BE2C (cell line): ENCODE results near the gene RSPO1.

Experiments
- DNase-seq: peaks from one replicate; pipeline ENCODE4 v3.0.0-alpha.2; 2020
- H3K27me3 ChIP-seq: fragments of 250-450 bp; sonication (Bioruptor Pico); 2 replicates; pipeline ENCODE4 v1.5.1; 2020; ENCODE audit warnings: mild to moderate bottlenecking
- H3K36me3 ChIP-seq: fragments of 250-450 bp; sonication (Bioruptor Pico); 2 replicates; pipeline ENCODE4 v1.5.1; 2020; ENCODE audit warnings: mild to moderate bottlenecking
- H3K4me1 ChIP-seq: fragments of 250-450 bp; sonication (Bioruptor Pico); 2 replicates; pipeline ENCODE4 v1.5.1; 2020
- H3K4me3 ChIP-seq: 2 replicates; pipeline ENCODE4 v1.5.1; 2011; ENCODE audit warnings: low read depth, low read length
- H3K9me3 ChIP-seq: fragments of 250-450 bp; sonication (Bioruptor Pico); 2 replicates; pipeline ENCODE4 v1.5.1; 2020
- TF ChIP-seq, protein P1 (sequence below): IDR thresholded peaks from 2 replicates; pipeline ENCODE4 v1.5.1; 2012; ENCODE audit warnings: mild to moderate bottlenecking, low read depth, low read length

Gene RSPO1

DNA sequence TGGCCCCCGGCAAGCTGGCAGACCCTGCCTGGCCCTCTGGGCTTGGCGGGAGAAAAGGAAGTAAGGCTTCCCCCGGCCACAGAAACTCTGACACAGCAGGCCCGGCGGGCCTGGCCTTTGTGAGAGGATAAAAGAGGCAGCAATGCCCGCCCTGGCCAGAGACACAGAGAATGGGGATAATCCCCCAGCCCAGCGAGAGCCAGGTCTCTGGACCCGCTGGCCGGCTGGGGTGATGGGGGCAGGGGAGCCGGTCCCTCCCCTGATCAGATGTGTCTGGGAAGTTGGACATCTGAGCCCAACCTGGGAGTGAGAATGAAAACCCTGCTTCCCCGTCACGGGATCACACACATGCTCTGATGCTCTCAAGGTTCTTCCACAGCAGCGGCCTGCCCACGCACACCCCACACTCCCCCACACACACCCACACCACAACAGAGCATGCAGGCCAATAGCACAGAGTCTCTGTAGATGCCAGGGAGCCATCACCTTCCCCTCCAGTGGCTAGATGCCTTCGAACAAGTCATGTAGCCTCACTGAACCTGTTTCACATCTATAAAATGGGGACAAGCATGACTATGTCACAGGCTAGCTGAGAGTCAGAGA lies 4.2 kb downstream of the RSPO1 start:
- Histone ChIP-seq H3K36me3 (no peaks in the 10 kb centered on the region), H3K9me3 (no peaks in the 10 kb centered on the region), H3K27me3 (peaks cover 40% of the 10 kb centered on the region), H3K4me1 (no peaks in the 10 kb centered on the region), H3K4me3 (no peak overlapping the region)
- no peak for DNase-seq
- TF ChIP-seq, protein P1, sequence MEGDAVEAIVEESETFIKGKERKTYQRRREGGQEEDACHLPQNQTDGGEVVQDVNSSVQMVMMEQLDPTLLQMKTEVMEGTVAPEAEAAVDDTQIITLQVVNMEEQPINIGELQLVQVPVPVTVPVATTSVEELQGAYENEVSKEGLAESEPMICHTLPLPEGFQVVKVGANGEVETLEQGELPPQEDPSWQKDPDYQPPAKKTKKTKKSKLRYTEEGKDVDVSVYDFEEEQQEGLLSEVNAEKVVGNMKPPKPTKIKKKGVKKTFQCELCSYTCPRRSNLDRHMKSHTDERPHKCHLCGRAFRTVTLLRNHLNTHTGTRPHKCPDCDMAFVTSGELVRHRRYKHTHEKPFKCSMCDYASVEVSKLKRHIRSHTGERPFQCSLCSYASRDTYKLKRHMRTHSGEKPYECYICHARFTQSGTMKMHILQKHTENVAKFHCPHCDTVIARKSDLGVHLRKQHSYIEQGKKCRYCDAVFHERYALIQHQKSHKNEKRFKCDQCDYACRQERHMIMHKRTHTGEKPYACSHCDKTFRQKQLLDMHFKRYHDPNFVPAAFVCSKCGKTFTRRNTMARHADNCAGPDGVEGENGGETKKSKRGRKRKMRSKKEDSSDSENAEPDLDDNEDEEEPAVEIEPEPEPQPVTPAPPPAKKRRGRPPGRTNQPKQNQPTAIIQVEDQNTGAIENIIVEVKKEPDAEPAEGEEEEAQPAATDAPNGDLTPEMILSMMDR = no peak

GRCh38 chr1:37629726-37630425 lies 4.8 kb downstream of the RSPO1 start:
- H3K9me3 ChIP-seq = no peaks in the 10 kb centered on the region
- H3K4me1 ChIP-seq = no peaks in the 10 kb centered on the region
- DNase-seq = no peak
- peaks cover 33% of the 10 kb centered on the region for H3K27me3 ChIP-seq
- H3K4me3 ChIP-seq = no peak overlapping the region
- TF ChIP-seq, protein P1 = no peak
- H3K36me3 ChIP-seq = no peaks in the 10 kb centered on the region

GRCh38 chr1:37629008-37629407 lies 5.7 kb downstream of the RSPO1 start:
- Histone ChIP-seq H3K4me1 (no peaks in the 10 kb centered on the region), H3K4me3 (no peak overlapping the region), H3K9me3 (no peaks in the 10 kb centered on the region), H3K27me3 (peaks cover 25% of the 10 kb centered on the region), H3K36me3 (no peaks in the 10 kb centered on the region)
- TF ChIP-seq, protein P1 = no peak
- no peak for DNase-seq

- no peak overlapping the region for H3K4me3 ChIP-seq
- H3K36me3 ChIP-seq = no peaks in the 10 kb centered on the region
- no peak for DNase-seq
- H3K4me1 ChIP-seq = no peaks in the 10 kb centered on the region
- no peaks in the 10 kb centered on the region for H3K9me3 ChIP-seq
- peaks cover 16% of the 10 kb centered on the region for H3K27me3 ChIP-seq
- TF ChIP-seq, protein P1 = no peak
Measured at GRCh38 chr1:37628026-37628556, 6.6 kb downstream of the RSPO1 start.

GRCh38 chr1:37622131-37622530 lies 12.6 kb downstream of the RSPO1 start:
- no peaks in the 10 kb centered on the region for H3K9me3 ChIP-seq
- no peak overlapping the region for H3K4me3 ChIP-seq
- no peaks in the 10 kb centered on the region for H3K27me3 ChIP-seq
- H3K36me3 ChIP-seq = no peaks in the 10 kb centered on the region
- TF ChIP-seq, protein P1 = no peak
- no peak for DNase-seq
- no peaks in the 10 kb centered on the region for H3K4me1 ChIP-seq

GRCh38 chr1:37621326-37621870 lies 13.3 kb downstream of the RSPO1 start:
- TF ChIP-seq, protein P1 = no peak
- Histone ChIP-seq H3K9me3 (no peaks in the 10 kb centered on the region), H3K4me3 (no peak overlapping the region), H3K27me3 (no peaks in the 10 kb centered on the region), H3K4me1 (no peaks in the 10 kb centered on the region), H3K36me3 (no peaks in the 10 kb centered on the region)
- DNase-seq = no peak
